Mesenchymal stem cell (in vitro differentiated cells and primary cell): ENCODE data around the gene TOR4A. TPM values are rescaled to one million over a fixed set of nuclear protein-coding genes. Genes with fewer than 3 reads are reported as not detected.

Source experiments
- DNase-seq: peaks from one replicate; pipeline ENCODE4 v3.0.0-alpha.2; 2013
- H2AFZ ChIP-seq: one replicate; pipeline ENCODE4 v1.6.1; 2013; ENCODE audit warnings: low read depth, mild to moderate bottlenecking, control low read depth, inconsistent platforms, low read length, moderate library complexity
- H2AK5ac ChIP-seq: 2 replicates; pipeline ENCODE4 v1.6.1; 2013; ENCODE audit warnings: low read length, moderate library complexity, mild to moderate bottlenecking, inconsistent platforms; ENCODE audit not compliant: severe bottlenecking
- H2BK120ac ChIP-seq: one replicate; pipeline ENCODE4 v1.6.1; 2013; ENCODE audit warnings: low read depth, mild to moderate bottlenecking, inconsistent platforms, low read length, moderate library complexity
- H2BK12ac ChIP-seq, 2 experiments: one replicate each; pipeline ENCODE4 v1.6.1; 2013; ENCODE audit warnings: inconsistent platforms in 2 of 2, low read length in 2 of 2, mild to moderate bottlenecking in 2 of 2, moderate library complexity in 2 of 2, control low read depth in 1 of 2
- H2BK15ac ChIP-seq: one replicate; pipeline ENCODE4 v1.6.1; 2013; ENCODE audit warnings: mild to moderate bottlenecking, low read depth, inconsistent platforms; ENCODE audit not compliant: poor library complexity, severe bottlenecking
- H2BK5ac ChIP-seq: 2 replicates; pipeline ENCODE4 v1.6.1; 2013; ENCODE audit warnings: low read depth, mild to moderate bottlenecking, low read length, control low read depth, inconsistent platforms; ENCODE audit not compliant: poor library complexity, severe bottlenecking
- H3K14ac ChIP-seq, 2 experiments: one replicate each; pipeline ENCODE4 v1.6.1; 2013; ENCODE audit warnings: inconsistent platforms in 2 of 2, low read length in 2 of 2, control low read depth in 1 of 2, mild to moderate bottlenecking in 1 of 2, moderate library complexity in 1 of 2
- H3K18ac ChIP-seq, 2 experiments: one replicate each; pipeline ENCODE4 v1.6.1; 2013; ENCODE audit warnings: inconsistent platforms in 2 of 2, low read length in 2 of 2, control low read depth in 1 of 2, low read depth in 1 of 2, mild to moderate bottlenecking in 1 of 2
- H3K23ac ChIP-seq, 2 experiments: one replicate each; pipeline ENCODE4 v1.6.1; 2013; ENCODE audit warnings: inconsistent platforms in 2 of 2, low read length in 2 of 2, mild to moderate bottlenecking in 2 of 2, moderate library complexity in 2 of 2, control low read depth in 1 of 2
- H3K27ac ChIP-seq: 2 replicates; pipeline ENCODE4 v1.5.1; 2013; ENCODE audit warnings: mild to moderate bottlenecking, moderate library complexity, low read length, control low read depth, inconsistent platforms; ENCODE audit not compliant: poor library complexity, severe bottlenecking
- H3K27me3 ChIP-seq, 2 experiments: 2 replicates each; pipeline versions ENCODE4 v1.6.1 to v1.7.0; 2013; ENCODE audit warnings: low read length in 2 of 2, mild to moderate bottlenecking in 2 of 2, moderate library complexity in 2 of 2, control low read depth in 1 of 2, inconsistent platforms in 1 of 2; ENCODE audit not compliant: control insufficient read depth in 1 of 2, insufficient read depth in 1 of 2
- H3K36me3 ChIP-seq, 2 experiments: 2 replicates each; pipeline versions ENCODE4 v1.6.1 to v1.7.0; 2013; ENCODE audit warnings: low read length in 2 of 2, control low read depth in 1 of 2, inconsistent platforms in 1 of 2, low read depth in 1 of 2, mild to moderate bottlenecking in 1 of 2; ENCODE audit not compliant: insufficient read depth in 2 of 2, control insufficient read depth in 1 of 2
- H3K4ac ChIP-seq, 2 experiments: one replicate each; pipeline ENCODE4 v1.6.1; 2013; ENCODE audit warnings: inconsistent platforms in 2 of 2, low read length in 2 of 2, mild to moderate bottlenecking in 2 of 2, moderate library complexity in 2 of 2, control low read depth in 1 of 2, low read depth in 1 of 2
- H3K4me1 ChIP-seq: 2 replicates; pipeline ENCODE4 v1.6.1; 2013; ENCODE audit warnings: low read depth, low read length, control low read depth; ENCODE audit not compliant: control insufficient read depth, insufficient read depth
- H3K4me2 ChIP-seq: 2 replicates; pipeline ENCODE4 v1.6.1; 2013; ENCODE audit warnings: low read length, mild to moderate bottlenecking, inconsistent platforms; ENCODE audit not compliant: poor library complexity, severe bottlenecking
- H3K4me3 ChIP-seq, 2 experiments: 2 replicates each; pipeline versions ENCODE4 v1.5.1 to v1.7.0; 2013; ENCODE audit warnings: low read length in 2 of 2, mild to moderate bottlenecking in 2 of 2, control low read depth in 1 of 2, low read depth in 1 of 2; ENCODE audit not compliant: insufficient read depth in 1 of 2
- H3K79me1 ChIP-seq: replicated peaks from 2 replicates; pipeline ENCODE4 v1.6.1; 2013; ENCODE audit warnings: mild to moderate bottlenecking, control low read depth, low read length, inconsistent platforms; ENCODE audit not compliant: poor library complexity, severe bottlenecking
- H3K9ac ChIP-seq: 2 replicates; pipeline ENCODE4 v1.7.0; 2013; ENCODE audit warnings: mild to moderate bottlenecking, low read length, moderate library complexity
- H3K9me3 ChIP-seq: 2 replicates; pipeline ENCODE4 v1.7.0; 2013; ENCODE audit warnings: mild to moderate bottlenecking, low read length; ENCODE audit not compliant: control insufficient read depth
- H4K8ac ChIP-seq: one replicate; pipeline ENCODE4 v1.6.1; 2013; ENCODE audit warnings: inconsistent platforms, mild to moderate bottlenecking, low read length, moderate library complexity
- H4K91ac ChIP-seq: one replicate; pipeline ENCODE4 v1.6.1; 2013; ENCODE audit warnings: mild to moderate bottlenecking, low read length, inconsistent platforms
- WGBS: methylation state at CpG from one replicate; pipeline ENCODE4 v1.1.7; 2013; ENCODE audit warnings: mixed read lengths; 5-methylcytosine and 5-hydroxymethylcytosine counted together
- polyA plus RNA-seq, 2 experiments: library from polyadenylated mRNA; stranded (reverse); fragments of 200-250 nt; gene quantifications; one replicate each; pipeline ENCODE4 v1.2.3, GENCODE V29; 2013

The TOR4A gene
- polyA plus RNA-seq (2013, experiment 1 of 2) = 30.3 TPM
- 30.0 TPM for polyA plus RNA-seq (2013, experiment 2 of 2)

- Histone ChIP-seq H3K27me3 (peaks cover 0 to 41% of the 10 kb centered on the region in 2 experiments), H3K23ac (peak within 1 kb of the TSS; percentile 51 to 82), H2AK5ac (peak within 1 kb of the TSS; percentile 55), H4K8ac (peak within 1 kb of the TSS; percentile 94), H3K4ac (peak within 1 kb of the TSS; percentile 95 to 97), H2BK15ac (peak within 1 kb of the TSS; percentile 100), H2BK5ac (peak within 1 kb of the TSS; percentile 37), H4K91ac (peak within 1 kb of the TSS; percentile 99), H3K9ac (peak within 1 kb of the TSS; percentile 41), H3K14ac (peak within 1 kb of the TSS in 1 of 2 experiments; percentile 90), H3K9me3 (no peaks in the 10 kb centered on the region), H2BK12ac (peak within 1 kb of the TSS; percentile 95 to 97), H2BK120ac (peak within 1 kb of the TSS; percentile 98), H3K27ac (peak within 1 kb of the TSS; percentile 84), H3K4me2 (peak within 1 kb of the TSS; percentile 80), H3K79me1 (peaks cover 39% of the 10 kb centered on the region), H3K4me3 (peak within 1 kb of the TSS; percentile 63 to 70), H3K36me3 (peaks cover 12 to 62% of the 10 kb centered on the region in 2 experiments), H2AFZ (no peak within 1 kb of the TSS), H3K18ac (peak within 1 kb of the TSS; percentile 88 to 98), H3K4me1 (peaks cover 70% of the 10 kb centered on the region)
- peak; percentile 93 for DNase-seq
- WGBS = under 1% methylated on average over 22 of the region's 25 CpGs
Measured at GRCh38 chr9:137277329-137278041, at the start of gene TOR4A. TSS of gene TOR4A (plus strand) at chr9:137277726. CDS start at chr9:137278690, 964 bp downstream.

DNA sequence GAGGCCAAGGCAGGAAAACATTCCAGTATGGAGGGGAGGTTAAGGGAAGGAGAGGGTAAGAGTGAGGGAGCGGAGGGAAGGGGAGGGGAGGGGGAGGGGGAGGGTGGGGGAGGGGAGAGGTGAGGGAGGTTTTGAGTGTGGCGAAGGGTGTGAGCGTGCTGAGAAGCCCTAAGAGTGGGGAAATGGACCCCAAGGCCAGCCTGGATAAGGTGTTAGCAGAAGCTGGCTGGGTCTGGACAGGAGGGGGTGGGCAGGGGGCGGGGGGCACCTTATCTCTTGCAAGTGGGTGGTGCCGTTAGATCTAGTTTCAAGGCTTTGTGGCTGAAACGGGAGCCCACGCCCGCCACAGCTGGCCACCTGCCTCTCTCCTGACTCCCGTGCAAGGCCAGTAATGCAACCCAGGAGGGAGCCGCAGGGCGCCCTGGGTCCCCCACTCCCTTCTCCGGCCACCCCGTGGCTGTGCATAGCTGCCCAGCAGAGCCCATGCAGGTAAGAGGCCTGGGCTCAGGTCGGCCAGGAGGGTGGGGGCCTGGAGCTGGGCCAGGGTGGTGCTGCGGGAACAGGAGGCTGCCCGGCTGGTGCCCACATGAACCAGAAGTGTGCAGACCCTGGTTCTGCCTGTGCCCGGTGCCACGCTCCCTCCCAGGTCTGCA, 49.5 kb upstream of the TOR4A start:
- Histone ChIP-seq H3K27ac (no peak overlapping the region), H3K4me2 (no peak overlapping the region), H3K9ac (no peak overlapping the region), H2BK15ac (no peak overlapping the region), H3K23ac (no peak overlapping the region), H4K91ac (no peak overlapping the region), H4K8ac (no peak overlapping the region), H2AK5ac (no peak overlapping the region), H2AFZ (no peak overlapping the region), H3K27me3 (peaks cover 0 to 49% of the 10 kb centered on the region in 2 experiments), H3K9me3 (no peaks in the 10 kb centered on the region), H3K18ac (no peak overlapping the region), H3K4me1 (peaks cover 24% of the 10 kb centered on the region), H2BK5ac (no peak overlapping the region), H3K4me3 (no peak overlapping the region), H2BK12ac (no peak overlapping the region), H2BK120ac (no peak overlapping the region), H3K79me1 (no peaks in the 10 kb centered on the region), H3K14ac (no peak overlapping the region), H3K36me3 (peaks cover 0 to 4% of the 10 kb centered on the region in 2 experiments), H3K4ac (no peak overlapping the region)
- DNase-seq = no peak
- WGBS = 71% methylated on average over 16 of the region's 18 CpGs

- Histone ChIP-seq H2BK12ac (no peak overlapping the region), H3K4me2 (no peak overlapping the region), H4K8ac (no peak overlapping the region), H3K4me1 (peaks cover 22% of the 10 kb centered on the region), H3K9me3 (no peaks in the 10 kb centered on the region), H3K9ac (no peak overlapping the region), H3K4me3 (no peak overlapping the region), H2BK120ac (no peak overlapping the region), H3K79me1 (no peaks in the 10 kb centered on the region), H3K27ac (no peak overlapping the region), H3K14ac (no peak overlapping the region), H3K27me3 (peaks cover 0 to 54% of the 10 kb centered on the region in 2 experiments), H4K91ac (no peak overlapping the region), H3K18ac (no peak overlapping the region), H3K23ac (no peak overlapping the region), H3K36me3 (peaks cover 0 to 4% of the 10 kb centered on the region in 2 experiments), H3K4ac (no peak overlapping the region), H2BK5ac (no peak overlapping the region), H2AK5ac (no peak overlapping the region), H2BK15ac (no peak overlapping the region), H2AFZ (no peak overlapping the region)
- no peak for DNase-seq
- 89% methylated on average over 29 of the region's 29 CpGs for WGBS
Measured at GRCh38 chr9:137228506-137228967, 49.0 kb upstream of the TOR4A start.
